ENCODE results near the gene ABCA6. TPM values are rescaled to one million over a fixed set of nuclear protein-coding genes. Genes with fewer than 3 reads are reported as not detected.

The ABCA6 gene
- total and polyA plus RNA-seq, 2 experiments from 2014 or later, result 2.8 to 6.4 TPM

- no peak overlapping the region for H3K27ac ChIP-seq
- H3K4me2 ChIP-seq (ENCODE audit: unreplicated experiment), result no peak overlapping the region
- no peaks in the 10 kb centered on the region for H3K79me2 ChIP-seq (ENCODE audit: insufficient read depth)
- H3K9me3 ChIP-seq (ENCODE audit: low read depth), result no peaks in the 10 kb centered on the region
- no peak overlapping the region for H3K4me3 ChIP-seq
- H2AFZ ChIP-seq, result no peak overlapping the region
- in situ Hi-C loops (cut with MboI), result no loop called here
- no peaks in the 10 kb centered on the region for H3K27me3 ChIP-seq (replicated peaks; ENCODE audit: insufficient read depth)
- no peaks in the 10 kb centered on the region for H3F3A ChIP-seq (ENCODE audit: insufficient read depth)
- WGBS, 2 experiments (ENCODE audit: low coverage in 1 of 2, low lambda C conversion rate in 2 of 2, missing lambda C conversion rate in 2 of 2), result 86 to 92% methylated on average over 3 of the region's 3 CpGs
- no peaks in the 10 kb centered on the region for H3K9me2 ChIP-seq (ENCODE audit: insufficient read depth)
- H4K20me1 ChIP-seq (ENCODE audit: insufficient read depth), result no peaks in the 10 kb centered on the region
- no peaks in the 10 kb centered on the region for H3K4me1 ChIP-seq (ENCODE audit: insufficient read depth)
- no peak overlapping the region for H3K9ac ChIP-seq
- H3K36me3 ChIP-seq (ENCODE audit: low read depth), result no peaks in the 10 kb centered on the region
- no peak for TF ChIP-seq EZH2 (IDR thresholded peaks at IDR 0.05; ENCODE audit: insufficient read depth, poor library complexity, severe bottlenecking)
- no peak for TF ChIP-seq EZH2phosphoT487 (IDR thresholded peaks at IDR 0.05; ENCODE audit: insufficient read depth, low read depth)
- DNase-seq, result no peak
Observed at GRCh38 chr17:69134112-69134511, 7.6 kb downstream of the ABCA6 start.

GRCh38 chr17:69130627-69131296, 10.9 kb downstream of the ABCA6 start:
- Histone ChIP-seq H3K27ac (no peak overlapping the region), H3K9me3 (ENCODE audit: low read depth) (no peaks in the 10 kb centered on the region), H3K27me3 (replicated peaks; ENCODE audit: insufficient read depth) (no peaks in the 10 kb centered on the region), H3K4me2 (ENCODE audit: unreplicated experiment) (no peak overlapping the region), H3F3A (ENCODE audit: insufficient read depth) (no peaks in the 10 kb centered on the region), H3K9ac (no peak overlapping the region), H3K79me2 (ENCODE audit: insufficient read depth) (no peaks in the 10 kb centered on the region), H2AFZ (no peak overlapping the region), H3K36me3 (ENCODE audit: low read depth) (no peaks in the 10 kb centered on the region), H3K9me2 (ENCODE audit: insufficient read depth) (no peaks in the 10 kb centered on the region), H4K20me1 (ENCODE audit: insufficient read depth) (no peaks in the 10 kb centered on the region), H3K4me3 (no peak overlapping the region), H3K4me1 (ENCODE audit: insufficient read depth) (no peaks in the 10 kb centered on the region)
- 82 to 85% methylated on average over 6 of the region's 6 CpGs for whole genome bisulfite sequencing, 2 experiments (ENCODE audit: low coverage in 1 of 2, low lambda C conversion rate in 2 of 2, missing lambda C conversion rate in 2 of 2)
- no peak for TF ChIP-seq EZH2 (IDR thresholded peaks at IDR 0.05; ENCODE audit: insufficient read depth, poor library complexity, severe bottlenecking)
- TF ChIP-seq EZH2phosphoT487 (IDR thresholded peaks at IDR 0.05; ENCODE audit: insufficient read depth, low read depth), result no peak
- no peak for DNase-seq
- in situ Hi-C loops (cut with MboI), result no loop called here

GRCh38 chr17:69123626-69124025, 18.1 kb downstream of the ABCA6 start:
- H3K36me3 ChIP-seq (ENCODE audit: low read depth), result no peaks in the 10 kb centered on the region
- no peaks in the 10 kb centered on the region for H3K9me2 ChIP-seq (ENCODE audit: insufficient read depth)
- in situ Hi-C loops (cut with MboI), result no loop called here
- WGBS, 2 experiments (ENCODE audit: low coverage in 1 of 2, low lambda C conversion rate in 2 of 2, missing lambda C conversion rate in 2 of 2), result 73 to 89% methylated on average over 1 of the region's 1 CpG
- H3K4me3 ChIP-seq, result no peak overlapping the region
- DNase-seq, result no peak
- no peaks in the 10 kb centered on the region for H3K9me3 ChIP-seq (ENCODE audit: low read depth)
- no peaks in the 10 kb centered on the region for H3F3A ChIP-seq (ENCODE audit: insufficient read depth)
- no peaks in the 10 kb centered on the region for H3K27me3 ChIP-seq (replicated peaks; ENCODE audit: insufficient read depth)
- H3K9ac ChIP-seq, result no peak overlapping the region
- no peaks in the 10 kb centered on the region for H4K20me1 ChIP-seq (ENCODE audit: insufficient read depth)
- no peak overlapping the region for H3K27ac ChIP-seq
- H3K4me1 ChIP-seq (ENCODE audit: insufficient read depth), result no peaks in the 10 kb centered on the region
- H2AFZ ChIP-seq, result no peak overlapping the region
- TF ChIP-seq EZH2 (IDR thresholded peaks at IDR 0.05; ENCODE audit: insufficient read depth, poor library complexity, severe bottlenecking) (no peak), EZH2phosphoT487 (IDR thresholded peaks at IDR 0.05; ENCODE audit: insufficient read depth, low read depth) (no peak)
- H3K79me2 ChIP-seq (ENCODE audit: insufficient read depth), result no peaks in the 10 kb centered on the region
- H3K4me2 ChIP-seq (ENCODE audit: unreplicated experiment), result no peak overlapping the region

- Histone ChIP-seq H4K20me1 (ENCODE audit: insufficient read depth) (no peaks in the 10 kb centered on the region), H3K9me3 (ENCODE audit: low read depth) (no peaks in the 10 kb centered on the region), H3K9ac (no peak overlapping the region), H3K36me3 (ENCODE audit: low read depth) (no peaks in the 10 kb centered on the region), H3F3A (ENCODE audit: insufficient read depth) (no peaks in the 10 kb centered on the region), H3K27me3 (replicated peaks; ENCODE audit: insufficient read depth) (no peaks in the 10 kb centered on the region), H3K9me2 (ENCODE audit: insufficient read depth) (no peaks in the 10 kb centered on the region), H3K4me3 (no peak overlapping the region), H3K27ac (no peak overlapping the region), H3K4me1 (ENCODE audit: insufficient read depth) (no peaks in the 10 kb centered on the region), H3K4me2 (ENCODE audit: unreplicated experiment) (no peak overlapping the region), H2AFZ (no peak overlapping the region), H3K79me2 (ENCODE audit: insufficient read depth) (no peaks in the 10 kb centered on the region)
- TF ChIP-seq EZH2phosphoT487 (IDR thresholded peaks at IDR 0.05; ENCODE audit: insufficient read depth, low read depth) (no peak), EZH2 (IDR thresholded peaks at IDR 0.05; ENCODE audit: insufficient read depth, poor library complexity, severe bottlenecking) (no peak)
- 87 to 92% methylated on average over 5 of the region's 5 CpGs for WGBS, 2 experiments (ENCODE audit: low coverage in 1 of 2, low lambda C conversion rate in 2 of 2, missing lambda C conversion rate in 2 of 2)
- no peak for DNase-seq
- in situ Hi-C loops (cut with MboI), result no loop called here
Observed at GRCh38 chr17:69122065-69122464, 19.6 kb downstream of the ABCA6 start.

Measured in GM23248 (cell line).